ENCODE measurements around the gene LPCAT1.
"Not testable (repeated sequence)": the region's sequence is repeated elsewhere in the genome, so short reads cannot be mapped to it uniquely, and the experiment has no call there.

The LPCAT1 gene

DNA sequence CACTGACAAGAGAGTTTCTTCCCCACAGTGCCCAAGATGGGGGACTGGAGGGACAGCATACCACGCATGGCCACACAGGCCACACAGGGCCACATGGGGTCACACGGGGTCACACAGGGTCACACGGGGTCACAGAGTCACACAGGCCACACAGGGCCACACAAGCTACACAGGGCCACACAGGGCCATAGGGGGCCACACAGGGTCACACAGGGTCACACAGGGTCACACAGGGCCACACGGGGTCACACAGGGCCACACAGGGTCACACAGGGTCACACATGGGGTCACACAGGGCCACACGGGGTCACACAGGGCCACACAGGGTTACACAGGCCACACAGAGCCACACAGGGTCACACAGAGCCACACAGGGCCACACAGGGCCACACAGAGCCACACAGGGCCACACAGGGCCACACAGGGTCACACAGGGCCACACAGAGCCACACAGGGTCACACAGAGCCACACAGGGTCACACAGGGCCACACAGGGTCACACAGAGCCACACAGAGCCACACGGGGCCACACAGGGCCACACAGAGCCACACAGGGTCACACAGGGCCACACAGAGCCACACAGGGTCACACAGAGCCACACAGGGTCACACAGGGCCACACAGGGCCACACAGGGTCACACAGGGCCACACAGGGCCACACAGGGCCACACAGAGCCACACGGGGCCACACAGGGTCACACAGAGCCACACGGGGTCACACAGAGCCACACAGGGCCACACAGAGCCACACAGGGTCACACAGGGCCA is 15.8 kb upstream of the LPCAT1 start:
- ATAC-seq, H3K27ac Mint-ChIP-seq: not testable (repeated sequence)

DNA sequence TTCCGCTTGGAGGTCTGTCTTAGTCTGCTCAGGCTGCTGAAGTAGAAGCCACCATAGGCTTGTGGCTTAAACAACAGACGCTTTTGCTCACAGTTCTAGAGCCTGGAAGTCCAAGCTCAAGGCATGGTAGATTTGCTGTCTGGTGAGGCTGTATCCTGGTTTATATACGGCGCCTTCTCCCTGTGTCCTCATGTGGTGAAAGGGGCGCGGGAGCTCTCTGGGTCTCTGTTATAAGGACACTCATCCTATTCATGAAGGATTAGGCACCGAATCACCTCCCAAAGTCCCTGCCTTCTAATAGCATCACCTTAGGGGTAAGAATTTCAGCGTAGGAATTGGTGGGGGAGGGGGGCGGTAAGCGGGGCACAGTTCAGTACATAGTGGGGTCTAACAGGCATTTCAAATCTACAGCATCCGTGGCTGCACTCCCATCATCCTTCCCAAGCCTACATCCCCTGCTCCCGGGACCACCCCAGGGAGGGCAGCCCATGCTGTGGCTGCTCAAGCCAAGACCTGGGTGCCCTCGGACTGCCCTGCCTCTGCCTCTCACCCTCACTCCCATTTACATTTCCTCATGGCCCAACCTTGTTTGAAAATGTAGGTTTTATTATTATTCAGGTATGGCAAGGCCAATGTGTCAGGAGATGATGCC is 15.1 kb upstream of the LPCAT1 start:
- Mint-ChIP-seq H3K27me3 (no peaks in the 10 kb centered on the region), H3K4me3 (no peak overlapping the region), H3K9me3 (no peaks in the 10 kb centered on the region), H3K27ac (no peak overlapping the region), H3K36me3 (ENCODE audit: low read depth) (no peaks in the 10 kb centered on the region), H3K4me1 (peaks cover 26% of the 10 kb centered on the region)
- no peak for DNase-seq
- ATAC-seq, result no peak

More for the DNA sequence above, 15.8 kb upstream of the LPCAT1 start:
- H3K9me3 Mint-ChIP-seq; H3K36me3 Mint-ChIP-seq (ENCODE audit: low read depth); H3K4me3 Mint-ChIP-seq; H3K27me3 Mint-ChIP-seq; DNase-seq: not testable (repeated sequence)
- H3K4me1 Mint-ChIP-seq, result peaks cover 26% of the 10 kb centered on the region

DNA sequence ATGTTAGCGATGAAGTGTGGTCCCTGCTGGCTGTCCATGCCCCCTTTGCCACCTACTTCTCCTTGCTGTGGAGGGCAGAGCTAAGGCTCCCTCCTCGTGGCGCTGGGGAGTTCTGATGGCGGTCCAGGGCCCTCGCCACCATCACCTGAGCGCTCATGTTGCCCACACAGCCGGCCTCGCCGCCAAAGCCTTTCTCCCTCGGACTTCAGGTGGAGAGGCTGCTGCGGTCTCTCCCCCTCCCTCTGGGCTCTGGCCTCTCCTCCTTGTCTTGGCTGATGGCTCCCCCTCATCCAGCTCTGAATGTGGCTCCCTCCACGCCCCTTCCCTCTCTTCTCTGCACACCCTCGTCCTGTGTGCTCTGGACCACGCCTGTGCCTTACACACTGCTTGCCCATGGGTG is 14.5 kb upstream of the LPCAT1 start:
- Mint-ChIP-seq H3K36me3 (ENCODE audit: low read depth) (no peaks in the 10 kb centered on the region), H3K27me3 (no peaks in the 10 kb centered on the region), H3K4me1 (peaks cover 26% of the 10 kb centered on the region), H3K27ac (no peak overlapping the region), H3K9me3 (no peaks in the 10 kb centered on the region), H3K4me3 (no peak overlapping the region)
- no peak for DNase-seq
- no peak for ATAC-seq

DNA sequence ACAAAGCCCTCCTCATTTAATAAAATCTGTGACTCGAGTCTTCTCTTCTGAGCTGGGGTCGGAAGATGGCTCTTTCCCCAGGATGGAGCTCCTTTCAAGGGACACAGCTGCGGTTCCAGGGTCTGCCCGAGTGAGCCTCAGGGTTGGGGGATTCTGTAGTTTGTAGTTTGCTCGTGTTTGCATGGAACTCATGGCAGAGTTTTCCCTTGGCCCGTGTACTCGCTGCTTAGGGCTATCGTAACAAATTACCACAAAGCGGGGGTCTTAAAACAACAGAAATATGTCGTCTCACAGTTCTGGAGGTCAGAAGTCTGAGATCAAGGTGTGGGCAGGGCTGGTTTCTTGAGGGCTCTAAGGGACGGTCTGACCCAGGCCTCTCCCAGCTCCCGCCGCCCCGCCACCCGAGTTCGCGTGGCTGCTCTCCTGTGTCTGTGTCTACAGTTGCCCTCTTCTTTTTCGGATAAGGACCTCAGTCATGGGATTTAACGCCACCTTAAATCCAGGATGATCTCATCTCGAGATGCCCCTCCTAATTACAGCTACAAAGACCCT is 13.9 kb upstream of the LPCAT1 start:
- Mint-ChIP-seq H3K27ac (no peak overlapping the region), H3K9me3 (no peaks in the 10 kb centered on the region), H3K4me1 (peaks cover 26% of the 10 kb centered on the region), H3K36me3 (ENCODE audit: low read depth) (no peaks in the 10 kb centered on the region), H3K4me3 (no peak overlapping the region), H3K27me3 (no peaks in the 10 kb centered on the region)
- ATAC-seq (no peak), DNase-seq (no peak)

DNA sequence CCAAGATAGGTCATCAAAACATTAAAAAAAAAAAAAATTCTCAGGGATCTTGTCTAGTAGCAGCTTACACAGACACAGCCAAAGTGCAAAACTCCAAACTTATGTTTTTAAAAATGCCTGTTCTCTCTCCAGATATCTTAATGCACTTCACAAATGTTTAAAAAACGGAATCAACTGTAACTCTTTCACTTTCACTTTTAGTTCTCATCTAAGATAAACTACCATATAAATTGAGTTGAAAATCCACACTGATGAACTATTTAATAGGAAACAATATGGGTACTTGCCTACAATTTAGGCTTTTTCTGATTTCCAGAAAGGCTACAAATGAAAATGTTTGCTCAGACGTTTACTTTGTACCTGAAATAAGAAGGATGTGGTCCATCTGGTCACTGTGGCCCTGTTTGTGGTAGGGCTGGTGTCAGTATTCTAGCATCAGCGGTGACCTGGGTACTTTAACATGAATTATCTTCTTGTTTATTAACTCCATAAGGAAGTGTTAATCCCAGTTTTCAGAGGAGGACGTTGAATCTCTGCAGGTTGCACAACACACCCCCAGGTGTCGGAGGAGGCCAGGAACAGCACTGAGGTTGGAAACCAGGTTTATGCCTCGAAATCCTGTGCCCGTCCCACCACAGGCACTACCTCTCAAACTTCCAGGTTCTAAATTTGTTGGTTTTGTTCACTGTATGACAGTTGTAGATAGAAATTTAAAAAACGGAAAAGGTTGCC is 13.3 kb upstream of the LPCAT1 start:
- peak overlapping the region; percentile 90 for H3K27ac Mint-ChIP-seq
- no peak for ATAC-seq

DNA sequence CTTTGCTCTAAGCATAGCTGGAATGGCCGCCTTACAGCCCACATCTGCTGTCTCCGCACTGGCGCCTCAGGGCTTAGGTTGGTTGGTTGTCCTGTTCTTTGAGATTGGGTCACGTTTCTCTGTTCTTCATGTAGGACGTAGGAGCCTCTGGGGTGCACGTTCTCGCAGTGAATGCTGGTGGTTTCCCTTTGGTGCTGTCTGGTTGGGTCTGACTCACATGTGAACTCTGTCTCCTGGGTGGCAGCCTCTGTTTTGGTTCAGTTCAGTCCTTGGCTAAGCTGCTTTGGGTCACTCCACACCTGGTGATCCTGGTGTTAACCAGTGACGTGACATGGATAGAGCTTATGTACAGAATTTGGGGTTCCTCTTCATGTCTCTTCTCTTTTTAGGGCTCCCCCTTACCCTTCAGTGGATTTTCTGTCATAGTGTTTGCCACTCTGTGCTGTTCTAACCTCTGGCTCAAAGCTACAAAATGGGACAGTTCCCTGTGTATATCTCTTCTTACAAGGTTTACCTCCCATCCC is 12.6 kb upstream of the LPCAT1 start:
- Mint-ChIP-seq H3K9me3 (no peaks in the 10 kb centered on the region), H3K4me1 (peaks cover 26% of the 10 kb centered on the region), H3K36me3 (ENCODE audit: low read depth) (no peaks in the 10 kb centered on the region), H3K27ac (peak overlapping the region; percentile 90), H3K27me3 (no peaks in the 10 kb centered on the region), H3K4me3 (peak overlapping the region; percentile 80)
- ATAC-seq (peak; percentile 100), DNase-seq (peak; percentile 66)

More for the DNA sequence above, 13.3 kb upstream of the LPCAT1 start:
- no peaks in the 10 kb centered on the region for H3K27me3 Mint-ChIP-seq
- peaks cover 26% of the 10 kb centered on the region for H3K4me1 Mint-ChIP-seq
- no peaks in the 10 kb centered on the region for H3K36me3 Mint-ChIP-seq (ENCODE audit: low read depth)
- no peak for DNase-seq
- H3K4me3 Mint-ChIP-seq, result peak overlapping the region; percentile 80
- H3K9me3 Mint-ChIP-seq, result no peaks in the 10 kb centered on the region

DNA sequence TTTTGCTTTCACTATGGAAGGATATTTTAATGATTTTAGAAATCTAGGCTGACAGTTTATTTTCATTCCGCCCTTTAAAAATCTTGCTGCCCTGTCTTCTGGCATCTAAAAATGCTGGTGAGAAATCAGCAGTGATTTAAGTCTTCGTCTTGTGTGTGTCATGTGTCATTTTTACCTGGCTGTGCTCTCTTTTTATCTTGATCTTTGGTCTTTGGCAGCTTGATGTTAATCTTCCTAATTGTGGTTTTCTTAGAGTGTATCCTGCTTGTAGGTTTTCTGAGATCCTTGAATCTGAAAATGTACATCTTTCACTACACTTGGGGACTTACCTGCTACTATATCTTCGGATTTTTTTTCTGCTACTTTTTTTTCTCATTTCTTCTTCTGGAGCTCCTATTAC is 11.9 kb upstream of the LPCAT1 start:
- H3K9me3 Mint-ChIP-seq, result no peaks in the 10 kb centered on the region
- peaks cover 26% of the 10 kb centered on the region for H3K4me1 Mint-ChIP-seq
- H3K4me3 Mint-ChIP-seq, result peak overlapping the region; percentile 80
- no peaks in the 10 kb centered on the region for H3K27me3 Mint-ChIP-seq
- no peaks in the 10 kb centered on the region for H3K36me3 Mint-ChIP-seq (ENCODE audit: low read depth)
- H3K27ac Mint-ChIP-seq, result peak overlapping the region; percentile 90
- ATAC-seq (no peak), DNase-seq (no peak)

DNA sequence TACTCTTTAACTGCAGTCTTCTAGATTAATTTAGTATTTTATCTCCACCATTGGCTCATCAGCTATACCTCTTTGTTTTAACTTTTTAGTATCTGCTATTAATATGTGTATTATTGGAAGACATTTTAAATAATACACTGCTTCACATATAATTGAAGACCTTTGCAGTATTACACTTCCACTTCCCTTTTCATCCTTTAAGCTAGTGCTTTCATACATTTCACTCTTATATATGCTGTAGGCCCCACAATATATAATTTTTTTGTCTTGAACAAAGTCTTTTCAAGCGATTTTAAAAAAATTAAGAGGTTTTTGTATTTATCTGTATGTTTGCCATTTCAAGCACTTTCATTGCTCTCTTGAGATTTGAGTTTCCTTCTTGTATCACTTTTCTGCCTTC is 8.6 kb upstream of the LPCAT1 start:
- Mint-ChIP-seq H3K4me3 (no peak overlapping the region), H3K36me3 (ENCODE audit: low read depth) (no peaks in the 10 kb centered on the region), H3K27ac (no peak overlapping the region), H3K9me3 (no peaks in the 10 kb centered on the region), H3K27me3 (no peaks in the 10 kb centered on the region), H3K4me1 (peaks cover 26% of the 10 kb centered on the region)
- ATAC-seq, result no peak
- no peak for DNase-seq

DNA sequence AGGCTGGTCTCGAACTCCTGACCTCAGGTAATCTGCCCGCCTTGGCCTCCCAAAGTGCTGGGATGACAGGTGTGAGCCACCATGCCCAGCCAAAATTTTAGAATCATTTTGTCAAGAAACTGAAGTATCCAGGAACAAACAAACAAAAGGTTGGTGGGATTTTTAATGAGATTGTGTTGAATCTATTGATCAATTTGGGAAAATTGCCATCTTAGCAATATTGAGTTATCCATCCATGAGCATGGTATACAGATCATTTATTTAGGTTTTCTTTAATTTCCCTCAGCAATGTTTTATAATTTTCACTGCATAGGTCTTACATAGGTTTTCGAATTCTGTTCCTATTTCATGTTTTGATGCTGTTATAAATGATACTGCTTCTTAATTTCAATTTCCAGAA is 5.7 kb upstream of the LPCAT1 start:
- ATAC-seq (no peak), DNase-seq (no peak)
- H3K27me3 Mint-ChIP-seq, result no peaks in the 10 kb centered on the region
- H3K36me3 Mint-ChIP-seq (ENCODE audit: low read depth), result no peaks in the 10 kb centered on the region
- H3K9me3 Mint-ChIP-seq, result no peaks in the 10 kb centered on the region
- H3K4me3 Mint-ChIP-seq, result no peak overlapping the region
- no peak overlapping the region for H3K27ac Mint-ChIP-seq
- H3K4me1 Mint-ChIP-seq, result peaks cover 22% of the 10 kb centered on the region

DNA sequence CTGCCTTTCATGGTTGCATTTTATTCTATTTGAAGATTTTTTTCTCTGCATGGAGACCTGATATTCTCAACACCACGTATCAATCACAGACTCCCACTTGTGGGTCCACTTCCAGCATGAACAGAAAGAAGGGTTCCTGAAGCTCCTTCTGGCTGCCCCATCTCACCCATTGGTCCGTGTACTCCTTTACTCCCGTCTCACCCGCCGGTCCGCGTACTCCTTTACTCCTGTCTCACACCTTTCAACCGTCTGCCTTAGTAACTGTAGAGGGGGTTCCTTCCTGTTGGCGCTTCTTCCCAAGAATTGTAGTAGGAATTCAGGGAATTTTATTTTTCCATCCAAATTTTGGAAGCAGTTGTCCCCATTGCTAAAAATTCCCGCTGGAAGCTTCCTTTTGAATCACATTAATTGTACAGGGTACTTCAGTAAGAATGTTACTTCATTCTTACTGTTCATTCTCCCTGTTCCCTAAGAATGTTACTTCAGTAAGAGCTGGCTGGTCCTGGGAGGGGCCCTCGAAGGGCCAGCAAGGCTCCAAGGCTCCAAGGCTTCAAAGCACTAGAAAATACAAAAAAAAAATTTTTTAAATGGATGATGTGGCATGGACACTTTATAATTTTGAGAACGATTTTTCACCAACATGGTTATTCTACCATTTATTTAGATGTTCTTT is 3.9 kb upstream of the LPCAT1 start:
- Mint-ChIP-seq H3K27me3 (no peaks in the 10 kb centered on the region), H3K9me3 (no peaks in the 10 kb centered on the region), H3K4me3 (no peak overlapping the region), H3K27ac (peak overlapping the region; percentile 46), H3K36me3 (ENCODE audit: low read depth) (peaks cover 2% of the 10 kb centered on the region), H3K4me1 (peaks cover 24% of the 10 kb centered on the region)
- ATAC-seq, result no peak
- DNase-seq, result no peak

DNA sequence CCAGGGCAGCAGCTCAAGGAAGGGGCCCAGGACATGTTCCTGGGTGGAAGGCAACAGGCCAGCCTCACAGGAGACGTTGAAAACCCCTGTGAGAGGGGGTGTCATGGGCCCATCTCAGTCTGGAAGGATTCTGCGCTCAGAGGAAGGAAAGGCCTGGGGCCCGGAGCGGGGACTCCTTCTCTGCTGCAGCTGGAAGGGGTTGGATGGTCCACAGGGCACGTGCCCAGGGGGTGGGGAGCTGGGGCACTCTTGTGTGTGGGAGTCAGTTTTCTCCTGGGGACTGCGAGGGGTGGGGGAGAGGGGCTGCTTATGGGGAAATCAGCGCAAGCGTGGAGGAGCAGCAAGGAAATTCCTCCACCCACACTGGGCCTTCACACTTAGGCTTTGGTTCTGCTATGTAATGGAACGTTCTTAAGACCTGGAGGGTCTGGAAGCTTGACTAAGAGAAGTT is 2.9 kb upstream of the LPCAT1 start:
- peaks cover 6% of the 10 kb centered on the region for H3K36me3 Mint-ChIP-seq (ENCODE audit: low read depth)
- peaks cover 32% of the 10 kb centered on the region for H3K4me1 Mint-ChIP-seq
- no peaks in the 10 kb centered on the region for H3K9me3 Mint-ChIP-seq
- H3K27ac Mint-ChIP-seq, result peak overlapping the region; percentile 46
- H3K4me3 Mint-ChIP-seq, result no peak overlapping the region
- ATAC-seq, result no peak
- H3K27me3 Mint-ChIP-seq, result no peaks in the 10 kb centered on the region
- DNase-seq, result no peak

DNA sequence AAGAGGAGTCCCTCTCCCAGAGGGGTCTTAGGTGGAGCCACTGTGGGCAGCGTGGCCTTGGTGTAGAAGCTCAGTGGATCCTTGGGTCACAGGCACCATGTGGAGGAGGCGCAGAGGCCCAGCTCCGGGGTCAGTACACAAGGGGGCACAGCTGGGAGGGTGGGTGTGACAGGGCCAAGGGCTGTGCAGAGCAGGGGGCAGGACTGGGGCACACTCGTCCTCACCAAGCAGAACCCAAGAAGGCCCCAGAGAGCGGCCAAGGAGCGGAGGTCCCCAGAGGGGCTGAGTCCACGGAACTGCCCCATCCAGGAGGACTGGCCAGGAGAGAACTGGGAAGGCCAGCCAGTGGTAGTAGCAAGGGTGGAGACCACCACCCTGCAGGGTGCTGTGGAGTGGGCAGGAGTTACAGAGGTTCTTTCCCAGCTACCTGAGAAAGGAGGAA is 2.5 kb upstream of the LPCAT1 start:
- Mint-ChIP-seq H3K36me3 (ENCODE audit: low read depth) (peaks cover 6% of the 10 kb centered on the region), H3K27me3 (no peaks in the 10 kb centered on the region), H3K4me1 (peaks cover 37% of the 10 kb centered on the region), H3K27ac (peak overlapping the region; percentile 42), H3K9me3 (no peaks in the 10 kb centered on the region), H3K4me3 (no peak overlapping the region)
- ATAC-seq, result no peak
- DNase-seq, result no peak

DNA sequence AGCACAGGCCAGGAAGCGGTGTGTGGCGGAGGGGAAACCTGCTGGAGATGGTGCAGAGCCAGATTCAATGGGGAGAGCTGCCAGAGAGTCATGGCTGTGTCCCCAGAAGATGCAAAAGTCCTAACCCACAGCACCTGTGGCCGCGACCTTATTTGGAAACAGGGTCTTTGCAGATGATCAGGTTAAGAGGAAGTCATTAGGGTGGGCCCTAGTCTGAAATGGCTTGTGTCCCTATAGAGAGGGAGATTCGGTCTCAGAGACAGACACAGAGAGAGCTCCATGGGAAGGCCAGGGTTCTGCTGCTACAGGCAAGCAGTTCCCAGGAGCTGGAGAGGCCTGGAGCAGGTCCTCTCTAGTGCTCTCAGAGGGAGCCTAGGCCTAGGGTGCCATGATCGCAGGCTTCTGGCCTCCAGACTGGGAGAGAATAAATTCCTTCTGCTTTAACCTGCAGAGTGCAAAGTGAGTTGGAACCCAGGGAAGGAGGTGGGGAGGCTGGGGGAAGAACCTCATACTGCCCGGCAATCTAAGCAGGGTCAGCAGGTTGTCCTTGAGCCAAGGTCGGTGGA is 1.9 kb upstream of the LPCAT1 start:
- DNase-seq (no peak), ATAC-seq (no peak)
- H3K9me3 Mint-ChIP-seq, result no peaks in the 10 kb centered on the region
- peaks cover 41% of the 10 kb centered on the region for H3K4me1 Mint-ChIP-seq
- peak overlapping the region; percentile 42 for H3K27ac Mint-ChIP-seq
- no peaks in the 10 kb centered on the region for H3K27me3 Mint-ChIP-seq
- peaks cover 6% of the 10 kb centered on the region for H3K36me3 Mint-ChIP-seq (ENCODE audit: low read depth)
- H3K4me3 Mint-ChIP-seq, result no peak overlapping the region
